Kidney glomerular epithelial cell (primary cell): ENCODE measurements around the gene IRS1.

Source experiments
- DNase-seq: peaks from one replicate; lab custom pipeline; 2025; lab: John Stamatoyannopoulos, UW

The IRS1 gene

GRCh38 chr2:226825056-226825455 is 25.4 kb upstream of the IRS1 start:
- no peak for DNase-seq

GRCh38 chr2:226818930-226819329 is 19.3 kb upstream of the IRS1 start:
- DNase-seq, result no peak

GRCh38 chr2:226813148-226813701 is 13.6 kb upstream of the IRS1 start:
- no peak for DNase-seq

GRCh38 chr2:226803410-226803809 is 3.8 kb upstream of the IRS1 start:
- DNase-seq, result no peak

GRCh38 chr2:226802573-226802972 is 3.0 kb upstream of the IRS1 start:
- peak; percentile 75 for DNase-seq

GRCh38 chr2:226800941-226801784 is 1.5 kb upstream of the IRS1 start:
- peak; percentile 90 for DNase-seq

GRCh38 chr2:226799976-226800940 is 638 bp upstream of the IRS1 start:
- DNase-seq, result peak; percentile 25

GRCh38 chr2:226798422-226799210 is 1.0 kb downstream of the IRS1 start:
- no peak for DNase-seq

GRCh38 chr2:226797989-226798421 is 1.6 kb downstream of the IRS1 start:
- DNase-seq, result no peak

GRCh38 chr2:226797289-226797988 is 2.2 kb downstream of the IRS1 start:
- no peak for DNase-seq

GRCh38 chr2:226796840-226797288 is 2.8 kb downstream of the IRS1 start:
- no peak for DNase-seq

GRCh38 chr2:226796012-226796839 is 3.4 kb downstream of the IRS1 start:
- no peak for DNase-seq

GRCh38 chr2:226795281-226796011 is 4.2 kb downstream of the IRS1 start:
- DNase-seq, result no peak

GRCh38 chr2:226794751-226795171 is 4.9 kb downstream of the IRS1 start:
- peak; percentile 38 for DNase-seq

- no peak for DNase-seq
These were observed 5.4 kb downstream of the IRS1 start for GRCh38 chr2:226794196-226794661.

GRCh38 chr2:226793646-226794045 is 6.0 kb downstream of the IRS1 start:
- DNase-seq, result no peak

GRCh38 chr2:226792155-226792881 is 7.3 kb downstream of the IRS1 start:
- no peak for DNase-seq

- peak; percentile 63 for DNase-seq
These were observed 8.0 kb downstream of the IRS1 start for GRCh38 chr2:226791487-226792081.
